GM21360 (cell line): ENCODE results near the gene TCF12.
"Not testable (repeated sequence)": the region's sequence is repeated elsewhere in the genome, so short reads cannot be mapped to it uniquely, and the experiment has no call there.

Experiments
- ATAC-seq: cut with Tn5 transposase; IDR thresholded peaks from one replicate; pipeline ENCODE4 v1.9.1; 2021; ENCODE audit warnings: mild to moderate bottlenecking, moderate library complexity; ENCODE audit not compliant: unreplicated experiment

Gene TCF12

GRCh38 chr15:56913670-56914069 lies 4.8 kb upstream of the TCF12 start:
- no peak for ATAC-seq

DNA sequence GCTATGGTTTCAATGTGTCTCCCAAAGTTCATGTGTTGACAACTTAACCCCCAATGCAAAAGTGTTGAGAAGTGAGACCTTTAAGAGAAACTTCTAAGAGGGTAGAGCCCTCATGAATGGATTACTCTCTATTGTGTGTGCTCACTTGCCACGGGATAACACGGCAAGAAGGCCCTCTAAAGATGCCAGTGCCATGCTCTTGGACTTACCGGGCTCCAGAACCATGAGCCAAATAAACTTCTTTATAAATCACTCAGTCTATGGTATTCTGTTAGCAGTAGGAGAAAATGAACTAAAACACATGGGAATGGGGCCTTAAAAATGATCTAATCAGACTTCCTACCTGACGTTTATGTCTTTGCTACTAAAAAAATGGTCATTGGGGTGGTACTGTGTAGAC lies 2.6 kb upstream of the TCF12 start:
- ATAC-seq: no peak

GRCh38 chr15:56916825-56917477 lies 1.5 kb upstream of the TCF12 start:
- no peak for ATAC-seq

DNA sequence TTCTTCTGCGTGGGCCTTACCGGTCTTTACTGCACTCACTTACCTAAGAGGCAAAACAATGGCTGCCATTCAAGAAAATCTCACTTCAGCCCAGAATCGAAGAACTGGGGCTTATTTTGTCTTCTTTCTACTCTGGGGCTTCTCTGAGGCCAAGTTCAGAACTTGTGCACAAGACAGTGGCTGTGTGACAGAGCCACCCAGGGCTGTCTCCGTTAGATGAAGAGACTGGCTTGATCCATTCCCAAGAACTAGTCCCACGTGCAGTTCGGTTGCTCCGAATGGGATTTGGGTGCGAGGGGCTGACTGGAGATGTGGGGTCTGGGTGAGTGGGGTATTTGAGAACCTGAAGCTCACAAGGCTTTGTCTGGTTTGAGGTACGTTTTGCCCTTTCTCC lies 795 bp upstream of the TCF12 start:
- ATAC-seq: no peak

DNA sequence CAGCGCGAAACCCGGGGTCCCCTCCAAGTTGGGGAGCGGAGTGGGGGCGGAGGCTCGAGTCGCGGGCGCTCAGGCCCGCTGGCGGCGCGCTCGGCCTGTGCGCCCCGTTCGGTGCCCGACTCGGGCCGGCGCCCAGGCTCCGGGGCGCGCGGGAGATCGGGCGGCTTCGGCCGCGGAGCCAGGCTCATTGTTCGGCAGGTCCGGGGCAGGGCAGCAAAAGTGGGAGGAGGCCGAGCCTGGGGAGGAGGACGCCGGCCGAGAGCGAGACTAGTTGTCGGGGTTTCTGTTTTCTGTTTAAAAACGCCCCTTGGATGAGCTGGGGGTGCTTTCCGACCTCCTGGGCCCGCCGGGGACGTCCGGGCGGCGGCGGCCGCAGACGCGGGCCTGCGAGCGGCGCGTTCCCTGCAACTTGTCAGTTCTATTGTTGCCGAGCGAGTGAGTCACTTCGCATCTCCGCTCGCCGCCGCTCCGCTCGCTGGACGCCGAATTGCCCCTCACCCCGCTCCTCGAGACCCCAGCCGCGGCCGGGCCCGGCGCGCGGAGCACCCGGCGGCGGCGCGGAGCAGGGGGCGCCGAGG lies 676 bp downstream of the TCF12 start:
- ATAC-seq: peak; percentile 18

DNA sequence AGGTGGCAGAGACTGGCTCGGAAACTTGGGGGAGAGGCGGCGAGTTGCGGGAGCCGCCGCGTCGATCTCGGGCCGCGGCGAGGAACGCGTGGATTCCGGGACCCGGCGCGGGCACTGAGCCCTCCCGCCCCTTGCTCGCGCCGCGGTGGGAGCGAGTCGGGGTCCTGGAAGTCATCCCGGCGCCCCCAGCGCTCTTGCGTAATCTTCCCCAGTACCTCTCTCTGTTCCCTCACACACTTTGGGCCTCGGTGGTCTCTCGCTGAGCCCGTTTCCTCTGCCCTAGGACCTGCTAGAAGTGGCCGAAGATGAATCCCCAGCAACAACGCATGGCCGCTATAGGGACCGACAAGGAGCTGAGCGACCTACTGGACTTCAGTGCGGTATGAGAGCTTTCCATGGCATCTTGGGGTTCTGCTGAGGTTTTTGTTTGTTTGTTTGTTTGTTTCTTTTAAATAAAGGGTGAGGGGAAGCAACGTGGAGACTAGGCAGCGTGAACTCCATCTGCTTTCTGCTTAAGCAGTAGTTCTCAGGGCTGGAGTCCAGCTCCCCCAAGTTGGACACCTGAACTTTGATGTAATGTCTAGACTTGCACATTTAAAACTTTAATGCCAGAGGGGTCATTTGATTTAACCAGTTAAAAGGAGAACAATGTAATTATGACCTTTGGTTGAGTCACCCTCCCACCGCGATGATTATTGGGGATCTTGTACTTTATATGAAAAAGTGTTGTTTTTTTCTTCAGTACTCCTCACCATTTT lies 1.3 kb downstream of the TCF12 start:
- peak; percentile 7 for ATAC-seq

DNA sequence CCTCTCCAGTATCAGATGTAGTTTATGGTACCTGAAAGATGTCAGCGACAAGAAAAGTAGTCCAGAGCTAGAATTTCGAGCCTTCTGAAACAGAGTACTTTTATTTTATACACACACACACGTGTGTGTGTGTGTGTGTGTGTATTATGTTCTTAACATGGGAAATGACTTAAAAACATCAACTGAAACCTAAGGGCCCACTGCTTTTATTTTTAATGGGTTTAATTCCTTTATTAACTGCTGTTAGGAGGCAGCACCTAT lies 1.9 kb downstream of the TCF12 start:
- no peak for ATAC-seq

- no peak for ATAC-seq
Observed at GRCh38 chr15:56923174-56923591, 4.7 kb downstream of the TCF12 start.

- no peak for ATAC-seq
Observed at GRCh38 chr15:56927816-56928215, 9.4 kb downstream of the TCF12 start.

DNA sequence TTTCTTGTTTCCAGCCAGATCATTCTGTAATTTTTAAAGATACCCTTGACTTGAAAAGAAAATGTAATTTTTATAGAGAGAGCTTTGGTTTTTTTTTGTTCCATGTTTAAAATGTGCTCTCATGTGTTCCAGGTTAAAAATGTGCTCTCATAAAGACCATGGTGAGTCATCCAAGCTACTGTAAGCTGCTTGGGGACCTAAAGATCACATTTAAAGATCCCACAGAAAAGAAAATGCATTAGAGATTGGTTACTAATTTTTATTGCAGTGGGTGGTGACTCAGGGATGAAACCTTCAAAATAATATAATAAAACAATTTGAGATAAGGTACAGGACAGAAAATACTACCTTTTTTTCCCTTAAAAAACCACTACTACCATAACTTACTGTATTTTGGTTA lies 11.0 kb downstream of the TCF12 start:
- ATAC-seq: no peak

- no peak for ATAC-seq
Observed at GRCh38 chr15:56929933-56930332, 11.5 kb downstream of the TCF12 start.

DNA sequence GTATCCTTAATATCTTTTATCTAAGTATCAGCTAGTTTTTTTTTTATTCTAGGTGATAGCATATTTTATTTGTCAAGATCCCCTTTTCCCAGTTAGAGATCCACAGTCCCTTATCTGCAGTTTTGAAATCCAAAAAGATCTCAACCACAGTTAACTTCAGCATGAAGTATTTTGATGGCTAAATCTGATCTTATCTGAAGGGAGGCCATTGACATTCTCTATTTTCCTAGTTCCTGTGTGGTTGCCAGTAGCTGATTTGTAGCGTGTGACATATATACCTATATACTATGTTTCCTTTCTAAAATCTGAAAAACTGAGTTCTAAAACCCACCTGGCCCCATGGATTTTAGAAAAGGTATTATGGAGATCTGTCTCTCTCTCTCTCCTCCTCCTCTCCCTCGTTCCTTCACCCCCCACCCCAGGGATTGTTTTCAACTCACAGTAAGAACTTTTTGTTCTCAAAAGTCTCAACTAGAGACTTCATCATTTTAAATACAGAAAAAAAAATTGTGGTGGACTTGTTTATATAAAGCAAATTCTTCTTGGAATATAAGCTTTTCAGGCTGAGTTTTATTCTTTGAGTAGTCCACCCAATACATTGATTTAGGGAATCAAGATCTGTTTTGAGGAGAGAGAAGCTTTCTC lies 12.3 kb downstream of the TCF12 start:
- ATAC-seq: no peak

- ATAC-seq: no peak
Observed at GRCh38 chr15:56931639-56932508, 13.4 kb downstream of the TCF12 start.

DNA sequence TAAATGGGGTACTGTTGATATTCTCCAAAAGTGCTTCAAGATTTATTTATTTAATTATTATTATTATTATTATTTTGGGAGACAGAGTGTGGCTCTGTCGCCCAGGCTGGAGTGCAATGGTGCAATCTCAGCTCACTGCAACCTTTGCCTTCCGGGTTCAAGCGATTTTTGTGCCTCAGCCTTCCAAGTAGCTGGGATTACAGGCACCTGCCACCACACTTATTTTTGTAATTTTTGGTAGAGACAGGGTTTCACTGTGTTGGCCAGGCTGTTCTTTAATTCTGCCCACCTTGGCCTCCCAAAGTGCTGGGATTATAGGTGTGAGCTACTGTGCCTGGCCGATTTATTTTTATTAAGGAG lies 14.0 kb downstream of the TCF12 start:
- not testable (repeated sequence) for ATAC-seq

- no peak for ATAC-seq
Observed at GRCh38 chr15:56933410-56933809, 15.0 kb downstream of the TCF12 start.

- no peak for ATAC-seq
Observed at GRCh38 chr15:56933811-56934210, 15.4 kb downstream of the TCF12 start.

DNA sequence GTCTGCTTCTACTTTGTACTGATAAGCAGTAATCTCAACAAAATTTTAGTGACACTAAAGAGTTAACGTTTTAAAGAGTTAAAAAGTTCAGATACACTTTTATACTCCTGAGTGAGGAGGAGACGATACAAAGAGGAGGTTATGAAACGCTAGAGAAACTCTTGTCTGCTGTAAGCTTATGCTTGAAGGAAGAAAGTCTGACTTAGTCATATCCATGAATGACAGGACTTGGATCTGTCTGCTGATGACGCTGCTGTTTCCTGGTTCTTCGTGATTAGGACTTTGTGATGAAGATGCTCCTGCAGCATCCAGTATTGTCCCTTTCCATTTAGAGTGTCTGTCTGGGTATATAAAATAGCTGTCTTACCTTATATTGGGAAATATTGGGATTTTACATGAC lies 15.8 kb downstream of the TCF12 start:
- no peak for ATAC-seq

DNA sequence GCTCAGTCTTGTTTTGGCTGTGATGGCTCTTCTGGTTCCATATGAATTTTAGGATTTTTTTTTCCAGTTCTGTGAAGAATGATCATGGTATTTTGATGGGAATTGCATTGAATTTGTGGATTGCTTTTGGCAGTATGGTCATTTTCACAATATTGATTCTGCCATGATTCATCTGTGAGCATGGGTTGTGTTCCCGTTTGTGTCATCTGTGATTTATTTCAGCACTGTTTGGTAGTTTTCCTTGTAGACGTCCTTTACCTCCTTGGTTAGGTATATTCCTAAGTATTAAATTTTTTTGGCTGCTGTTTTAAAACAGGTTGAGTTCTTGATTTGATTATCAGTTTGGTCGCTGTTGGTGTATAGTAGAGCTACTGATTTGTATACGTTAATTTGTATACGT lies 18.5 kb downstream of the TCF12 start:
- ATAC-seq: no peak

DNA sequence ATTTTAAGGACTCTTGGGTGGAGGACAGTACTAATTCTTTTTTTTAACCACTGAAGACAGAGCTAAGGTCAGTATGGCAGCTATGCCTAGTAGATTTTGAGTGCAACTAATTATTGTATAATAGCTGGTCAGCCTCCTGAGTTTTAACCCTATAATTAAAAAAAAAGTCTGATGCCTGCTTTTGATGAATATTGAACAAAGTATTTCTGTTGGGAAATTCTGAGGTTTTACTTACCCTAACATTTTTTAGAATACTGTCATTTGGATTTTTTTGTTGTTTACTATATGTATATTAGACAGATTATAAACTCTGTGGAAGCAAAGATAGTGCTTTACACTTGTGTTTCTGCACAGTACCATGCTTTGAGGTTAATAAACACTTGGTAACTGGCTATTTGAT lies 20.8 kb downstream of the TCF12 start:
- no peak for ATAC-seq

DNA sequence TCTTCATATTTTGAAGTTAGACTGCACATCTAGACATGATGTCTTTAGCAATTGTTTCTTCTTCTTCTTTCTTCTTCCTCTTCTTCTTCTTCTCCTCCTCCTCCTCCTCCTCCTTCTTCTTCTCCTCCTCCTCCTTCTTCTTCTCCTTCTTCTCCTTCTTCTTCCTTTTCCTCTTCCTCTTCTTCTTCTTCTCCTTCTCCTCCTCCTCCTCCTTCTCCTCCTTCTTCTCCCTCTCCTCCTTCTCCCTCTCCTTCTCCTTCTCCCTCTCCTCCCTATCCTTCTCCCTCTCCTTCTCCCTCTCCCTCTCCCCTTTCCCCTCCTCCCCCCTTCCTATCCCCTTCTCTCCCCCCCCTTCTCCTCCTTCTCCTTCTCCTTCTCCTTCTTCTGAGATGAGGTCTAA lies 21.9 kb downstream of the TCF12 start:
- ATAC-seq: no peak

DNA sequence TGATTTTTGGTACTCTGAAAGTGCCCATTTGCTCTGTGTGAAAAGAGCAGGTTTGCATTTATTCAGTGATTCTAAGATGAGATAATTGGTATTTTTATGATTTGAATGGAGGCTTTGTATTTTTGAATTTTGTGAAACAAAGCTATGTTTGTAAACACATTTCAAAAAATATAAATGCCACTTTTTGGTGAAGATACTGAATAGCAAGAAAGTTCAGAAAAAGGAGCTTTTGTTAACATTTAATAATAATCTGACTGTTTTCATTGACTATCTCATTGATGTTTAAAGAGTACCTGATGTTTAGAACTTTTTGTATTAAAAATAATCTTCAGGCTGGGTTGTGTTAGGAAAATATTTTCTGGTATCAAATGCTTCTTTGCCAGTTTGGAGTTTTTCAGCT lies 23.7 kb downstream of the TCF12 start:
- no peak for ATAC-seq
